HG03108 (cell line): ENCODE results near the gene TSNAX.
"Not testable (repeated sequence)": the region's sequence is repeated elsewhere in the genome, so short reads cannot be mapped to it uniquely, and the experiment has no call there.

ENCODE experiments used
- ATAC-seq: cut with Tn5 transposase; IDR thresholded peaks from one replicate; pipeline ENCODE4 v1.9.1; 2021; ENCODE audit warnings: moderate library complexity; ENCODE audit not compliant: unreplicated experiment

Gene TSNAX

GRCh38 chr1:231558708-231559185 is 30.3 kb downstream of the TSNAX start:
- no peak for ATAC-seq

DNA sequence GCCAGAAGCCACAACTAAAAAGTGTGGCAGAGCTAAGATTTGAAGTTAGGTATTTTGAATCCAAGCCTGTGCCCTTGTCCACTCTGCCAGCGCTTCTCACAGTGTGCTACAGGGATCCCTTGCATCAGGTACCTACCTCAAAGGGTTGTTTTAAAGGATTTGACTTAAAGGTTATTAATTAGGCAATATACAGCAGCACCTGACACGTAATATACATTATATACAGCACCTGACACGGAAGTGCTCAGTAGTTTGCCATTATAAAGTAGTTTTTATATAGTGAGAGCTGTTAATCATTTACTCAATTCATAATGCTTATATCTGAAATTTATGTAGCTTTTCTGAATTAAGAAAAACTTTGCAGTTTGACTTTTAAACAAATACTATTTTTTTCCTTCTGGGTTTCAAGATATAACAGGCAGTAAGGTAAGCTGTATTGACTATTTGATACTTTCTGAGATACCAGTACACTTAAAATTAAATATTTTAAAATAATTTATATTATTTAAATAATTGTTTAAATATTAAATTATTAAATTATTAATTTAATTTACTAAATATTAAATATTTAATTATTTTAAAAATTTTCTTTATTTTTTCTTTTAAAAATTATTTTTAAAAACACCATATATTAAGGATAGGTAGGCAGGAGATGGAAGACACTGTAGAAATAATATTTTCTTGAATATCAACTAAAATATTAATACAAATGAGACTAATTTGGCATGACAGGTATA is 33.3 kb downstream of the TSNAX start:
- ATAC-seq: no peak

- ATAC-seq: no peak
Measured at GRCh38 chr1:231563247-231563646, 34.8 kb downstream of the TSNAX start.

- no peak for ATAC-seq
Measured at GRCh38 chr1:231564373-231564772, 35.9 kb downstream of the TSNAX start.

- no peak for ATAC-seq
Measured at GRCh38 chr1:231566496-231566895, 38.0 kb downstream of the TSNAX start.

GRCh38 chr1:231570262-231570661 is 41.8 kb downstream of the TSNAX start:
- not testable (repeated sequence) for ATAC-seq

DNA sequence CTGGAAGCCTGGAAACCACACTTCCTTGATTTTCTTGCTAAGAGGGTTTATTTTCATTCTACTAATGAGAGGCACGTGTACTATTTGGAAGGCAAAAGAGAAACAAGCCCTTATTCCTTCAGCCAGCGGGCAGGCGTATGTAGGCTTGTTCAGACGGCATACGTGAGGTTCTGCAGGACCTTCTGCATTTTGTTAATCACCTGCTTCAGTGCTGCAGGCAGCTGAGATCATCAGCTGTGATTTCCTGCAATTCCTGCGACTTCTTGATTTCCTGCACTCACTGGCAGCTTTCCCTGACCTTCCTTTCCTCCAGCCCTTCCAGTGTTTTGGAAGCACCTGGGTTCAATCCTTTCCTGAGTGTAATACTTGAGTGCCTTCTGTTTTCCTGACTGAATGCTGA is 43.4 kb downstream of the TSNAX start:
- ATAC-seq: no peak

- no peak for ATAC-seq
Measured at GRCh38 chr1:231575472-231575871, 47.0 kb downstream of the TSNAX start.

DNA sequence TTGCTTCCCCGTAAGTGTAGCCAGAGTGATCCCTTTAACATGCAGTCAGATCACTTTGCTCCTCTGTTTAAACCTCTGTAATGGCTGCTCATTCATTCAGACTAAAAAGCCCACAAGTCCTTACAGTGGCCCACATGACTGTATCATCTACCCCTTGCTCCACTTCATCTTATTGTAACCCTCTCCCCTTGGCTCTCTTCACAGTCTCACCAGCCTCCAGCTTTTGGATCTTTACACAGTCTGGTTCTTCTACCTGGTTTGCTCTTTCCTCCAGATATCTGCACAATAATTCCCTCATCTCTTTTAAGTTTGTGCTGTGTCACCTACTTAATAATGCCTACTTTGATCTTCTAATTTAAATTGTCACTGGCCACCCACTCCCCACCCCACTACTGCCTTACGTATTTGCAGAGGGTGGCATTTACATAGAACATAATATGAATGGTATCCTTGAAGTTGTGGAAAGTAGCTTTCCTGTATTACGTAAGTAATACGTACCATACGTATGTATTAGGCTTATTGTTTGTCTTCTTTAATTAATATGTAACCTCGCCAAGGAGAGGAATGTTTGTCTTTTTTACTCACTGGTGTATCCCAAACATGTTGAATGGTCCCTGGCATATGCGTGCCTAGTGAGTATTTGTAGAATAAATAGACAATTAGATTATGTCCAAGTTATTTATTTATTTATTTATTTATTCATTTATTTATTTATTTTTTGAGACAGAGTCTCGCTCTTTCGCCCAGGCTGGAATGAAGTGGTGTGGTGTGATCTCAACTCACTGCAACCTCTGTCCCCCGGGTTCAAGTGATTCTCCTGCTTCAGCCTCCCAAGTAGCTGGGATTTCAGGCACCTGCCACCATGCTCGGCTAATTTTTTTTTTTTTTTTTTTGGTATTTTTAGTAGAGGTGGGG is 48.6 kb downstream of the TSNAX start:
- no peak for ATAC-seq

DNA sequence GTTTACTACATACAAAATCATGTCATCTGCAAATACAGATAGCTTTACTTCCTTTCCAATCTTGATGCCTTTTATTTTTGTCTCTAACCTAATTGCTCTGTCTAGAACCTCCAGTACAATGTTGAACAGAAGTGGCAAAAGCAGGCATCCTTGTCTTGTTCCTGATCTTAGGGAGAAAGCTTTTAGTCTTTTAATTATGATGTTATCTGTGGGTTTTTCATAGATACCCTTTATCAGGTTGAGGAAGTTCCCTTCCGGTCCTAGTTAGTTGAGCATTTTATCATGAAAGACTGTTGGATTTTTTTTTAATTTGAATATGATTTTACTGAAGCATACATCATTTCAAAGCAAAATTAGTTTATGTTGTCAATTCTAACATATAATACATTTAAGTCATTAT is 52.4 kb downstream of the TSNAX start:
- no peak for ATAC-seq

GRCh38 chr1:231581859-231582258 is 53.4 kb downstream of the TSNAX start:
- ATAC-seq: no peak

GRCh38 chr1:231583376-231583775 is 54.9 kb downstream of the TSNAX start:
- no peak for ATAC-seq

DNA sequence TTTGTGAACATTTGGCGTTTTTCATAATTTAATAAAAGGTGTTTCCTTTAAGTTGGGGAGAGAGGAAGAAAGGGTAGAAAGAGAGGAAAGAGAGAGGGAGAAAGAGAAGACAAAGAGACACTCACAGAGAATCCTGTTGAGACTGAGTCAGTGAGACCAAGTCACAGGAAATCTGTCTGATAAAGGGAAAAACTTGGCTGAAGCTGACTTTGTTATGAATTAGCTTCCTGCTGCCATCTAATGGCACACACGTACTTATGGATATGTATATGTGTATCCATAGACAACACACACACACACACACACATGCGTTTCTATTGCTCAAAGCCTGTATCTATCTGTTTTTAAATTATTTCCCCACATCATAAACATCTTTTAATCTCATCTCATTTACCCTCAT is 55.6 kb downstream of the TSNAX start:
- no peak for ATAC-seq

DNA sequence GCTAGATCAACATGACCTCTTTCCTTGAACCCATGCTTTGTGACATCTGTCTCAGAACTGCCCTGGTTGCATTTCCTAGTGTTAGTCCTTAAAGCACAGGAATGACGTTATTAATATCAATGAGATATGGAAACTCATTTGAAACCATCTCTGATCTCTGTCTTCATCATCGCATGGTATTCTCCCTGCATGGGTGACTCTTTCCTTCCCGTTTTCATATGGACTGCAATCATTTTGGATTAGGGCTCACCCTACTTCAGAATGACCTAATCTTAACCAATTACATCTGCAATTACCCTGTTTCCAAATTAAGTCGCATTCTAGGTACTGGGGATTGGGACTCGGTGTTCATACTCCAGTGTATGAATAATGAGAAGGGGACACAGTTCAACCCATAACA is 56.5 kb downstream of the TSNAX start:
- no peak for ATAC-seq

- no peak for ATAC-seq
Measured at GRCh38 chr1:231590453-231591198, 62.2 kb downstream of the TSNAX start.

DNA sequence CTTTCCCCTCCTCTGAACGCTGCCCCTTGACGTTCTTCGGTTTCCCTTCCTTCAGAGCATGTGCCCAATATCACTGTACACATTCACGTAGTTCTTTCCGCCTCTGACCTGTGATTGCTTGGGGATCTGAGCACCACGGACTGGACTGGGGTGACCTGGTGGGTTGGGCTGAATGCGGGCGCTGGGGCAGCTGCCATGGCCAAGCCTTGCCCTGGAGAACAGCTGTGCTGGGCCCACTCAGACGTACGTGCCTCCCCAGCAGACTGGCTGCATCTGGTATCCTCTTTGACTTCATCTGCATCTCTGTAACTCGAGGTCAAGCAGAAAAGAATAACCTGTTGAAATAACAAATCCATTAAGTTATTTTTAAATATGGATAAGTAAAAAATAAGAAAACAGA is 63.0 kb downstream of the TSNAX start:
- no peak for ATAC-seq

- no peak for ATAC-seq
Measured at GRCh38 chr1:231592809-231593208, 64.3 kb downstream of the TSNAX start.

- not testable (repeated sequence) for ATAC-seq
Measured at GRCh38 chr1:231593264-231593663, 64.8 kb downstream of the TSNAX start.

- no peak for ATAC-seq
Measured at GRCh38 chr1:231594123-231594522, 65.7 kb downstream of the TSNAX start.

DNA sequence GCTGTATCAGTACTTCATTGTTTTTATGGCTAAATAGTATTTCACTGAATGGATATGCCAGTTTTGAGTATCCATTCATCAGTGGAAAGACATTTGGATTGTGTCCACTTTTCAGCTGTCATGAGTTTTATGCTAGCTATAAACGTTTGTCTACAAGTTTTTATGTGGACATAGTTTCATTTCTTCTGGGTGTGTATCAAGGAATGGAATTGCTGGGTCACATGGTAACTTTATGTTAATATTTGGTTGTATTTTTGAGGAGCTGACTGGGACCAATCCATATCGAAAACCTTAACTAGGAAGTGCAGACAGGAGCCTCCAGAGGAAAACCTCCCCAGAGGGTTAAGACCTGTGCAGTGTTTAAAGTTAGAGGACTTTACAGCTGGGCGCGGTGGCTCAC is 66.3 kb downstream of the TSNAX start:
- no peak for ATAC-seq

DNA sequence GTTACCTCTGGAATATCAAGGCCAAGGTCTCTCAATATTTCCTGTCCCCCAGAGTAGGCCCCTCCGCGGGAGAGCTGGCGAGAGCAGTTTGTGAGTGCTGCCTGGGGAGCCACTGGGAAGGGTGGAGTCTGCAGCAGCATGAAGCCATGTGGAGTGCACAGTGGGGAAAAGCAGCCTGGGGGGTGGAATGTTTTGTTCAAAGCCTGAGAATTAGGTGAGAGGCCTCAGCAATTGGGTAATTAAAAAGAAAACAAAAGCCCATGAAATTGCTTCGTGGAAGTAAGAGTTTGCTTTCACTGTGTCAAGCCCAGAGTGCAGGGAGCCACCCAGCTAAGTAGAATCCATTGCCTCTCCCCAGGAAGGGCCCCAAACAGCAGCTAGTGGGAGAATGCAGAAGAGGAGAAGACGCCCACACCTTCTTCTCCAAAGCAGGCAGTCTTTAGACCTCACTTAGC is 67.9 kb downstream of the TSNAX start:
- ATAC-seq: no peak
